WTC11 (cell line): ENCODE results near the gene IGFL4. TPM values are rescaled to one million over a fixed set of nuclear protein-coding genes. Genes with fewer than 3 reads are reported as not detected.

Source experiments
- ATAC-seq: fragments of 200-7000 bp; cut with Tn5 transposase; 2 replicates; pipeline ENCODE4 v1.10.0; 2021; ENCODE audit warnings: mild to moderate bottlenecking, moderate library complexity
- CTCF ChIA-PET: fragments of 300-600 bp; sonication (Branson Sonifier 250); formaldehyde crosslinking; loops from one replicate; lab custom pipeline; 2021; ENCODE audit warnings: antibody characterized with exemption; lab: Charles Lee
- POLR2A ChIA-PET: fragments of 350-600 bp; sonication (Branson Sonifier 250); formaldehyde crosslinking; loops from one replicate; lab custom pipeline; 2021; ENCODE audit warnings: antibody characterized with exemption; lab: Charles Lee
- DNase-seq: peaks from one replicate; pipeline ENCODE4 v3.0.0; 2021; ENCODE audit warnings: low spot score
- H3K27ac Mint-ChIP-seq: 2 replicates; pipeline ENCODE4 v1.8.0; 2021; ENCODE audit warnings: mixed read lengths
- H3K27me3 Mint-ChIP-seq: 2 replicates; pipeline ENCODE4 v1.8.0; 2021; ENCODE audit warnings: low read depth, mild to moderate bottlenecking, moderate library complexity, mixed read lengths
- H3K36me3 Mint-ChIP-seq: 2 replicates; pipeline ENCODE4 v1.8.0; 2021; ENCODE audit warnings: mixed read lengths
- H3K4me1 Mint-ChIP-seq: 2 replicates; pipeline ENCODE4 v1.8.0; 2022; ENCODE audit warnings: mixed read lengths
- H3K4me3 Mint-ChIP-seq: 2 replicates; pipeline ENCODE4 v1.8.0; 2021; ENCODE audit warnings: mild to moderate bottlenecking, moderate library complexity, mixed read lengths
- H3K9me3 Mint-ChIP-seq: 2 replicates; pipeline ENCODE4 v1.8.0; 2021; ENCODE audit warnings: mixed read lengths
- CBFB ChIP-seq: sonication (generic); formaldehyde crosslinking; IDR thresholded peaks from 2 replicates; pipeline ENCODE4 v1.8.1; 2022; ENCODE audit warnings: mild to moderate bottlenecking, low read depth, missing genetic modification reagents
- ELF4 ChIP-seq: sonication (generic); formaldehyde crosslinking; IDR thresholded peaks from 2 replicates; pipeline ENCODE4 v1.8.1; 2022; ENCODE audit warnings: low read depth, mild to moderate bottlenecking, moderate library complexity, missing genetic modification reagents
- ESRRA ChIP-seq: sonication (generic); formaldehyde crosslinking; IDR thresholded peaks from 2 replicates; pipeline ENCODE4 v1.8.1; 2022; ENCODE audit warnings: mild to moderate bottlenecking, missing genetic modification reagents, borderline replicate concordance
- FOXP1 ChIP-seq: sonication (generic); formaldehyde crosslinking; IDR thresholded peaks from 2 replicates; pipeline ENCODE4 v1.8.0; 2022; ENCODE audit warnings: missing genetic modification reagents, mild to moderate bottlenecking, moderate library complexity, borderline replicate concordance
- GABPB1 ChIP-seq: sonication (generic); formaldehyde crosslinking; IDR thresholded peaks from 2 replicates; pipeline ENCODE4 v1.8.1; 2023; ENCODE audit warnings: mild to moderate bottlenecking, missing genetic modification reagents
- IRF2 ChIP-seq: sonication (generic); formaldehyde crosslinking; IDR thresholded peaks from 2 replicates; pipeline ENCODE4 v1.8.0; 2022; ENCODE audit warnings: low read depth, missing genetic modification reagents, borderline replicate concordance
- NR3C1 ChIP-seq: sonication (generic); formaldehyde crosslinking; conservative IDR thresholded peaks from 2 replicates; pipeline ENCODE4 v1.8.1; 2023; ENCODE audit warnings: low read depth, mild to moderate bottlenecking, missing genetic modification reagents
- OVOL2 ChIP-seq: fragments of 250-450 bp; sonication (Bioruptor Pico); IDR thresholded peaks from 2 replicates; pipeline ENCODE4 v1.9.0; 2021; ENCODE audit warnings: mild to moderate bottlenecking, borderline replicate concordance
- TEAD4 ChIP-seq: sonication (generic); formaldehyde crosslinking; IDR thresholded peaks from 2 replicates; pipeline ENCODE4 v1.8.0; 2022; ENCODE audit warnings: mild to moderate bottlenecking, missing genetic modification reagents
- total RNA-seq: library from RNA; stranded (reverse); gene quantifications from 3 replicates; pipeline ENCODE4 v1.2.3, GENCODE V29; 2021
- TF ChIP-seq, protein P1 (sequence below): sonication (generic); formaldehyde crosslinking; IDR thresholded peaks from 2 replicates; pipeline ENCODE4 v1.8.0; 2023; ENCODE audit warnings: missing genetic modification reagents
- TF ChIP-seq, protein P2 (sequence below): sonication (generic); formaldehyde crosslinking; IDR thresholded peaks from 2 replicates; pipeline ENCODE4 v1.8.0; 2023; ENCODE audit warnings: mild to moderate bottlenecking, missing genetic modification reagents
- TF ChIP-seq, protein P3 (sequence below): fragments of 250-450 bp; sonication (Bioruptor Pico); IDR thresholded peaks from 2 replicates; pipeline ENCODE4 v1.8.0; 2021; ENCODE audit warnings: mild to moderate bottlenecking
- TF ChIP-seq, protein P4 (sequence below): sonication (generic); formaldehyde crosslinking; conservative IDR thresholded peaks from 2 replicates; pipeline ENCODE4 v1.8.1; 2022; ENCODE audit warnings: mild to moderate bottlenecking, missing genetic modification reagents
- TF ChIP-seq, protein P5 (sequence below): fragments of 250-450 bp; sonication (Bioruptor Pico); IDR thresholded peaks from 2 replicates; pipeline ENCODE4 v1.9.0; 2021; ENCODE audit warnings: mild to moderate bottlenecking
- TF ChIP-seq, protein P6 (sequence below): sonication (generic); formaldehyde crosslinking; IDR thresholded peaks from 2 replicates; pipeline ENCODE4 v1.8.1; 2023; ENCODE audit warnings: mild to moderate bottlenecking, moderate library complexity, missing genetic modification reagents
- TF ChIP-seq, protein P7 (sequence below): fragments of 250-450 bp; sonication (Bioruptor Pico); conservative IDR thresholded peaks from 2 replicates; pipeline ENCODE4 v1.9.0; 2021; ENCODE audit warnings: mild to moderate bottlenecking

The IGFL4 gene
- total RNA-seq, 1 experiment from 2014 or later: 0.20 TPM

DNA sequence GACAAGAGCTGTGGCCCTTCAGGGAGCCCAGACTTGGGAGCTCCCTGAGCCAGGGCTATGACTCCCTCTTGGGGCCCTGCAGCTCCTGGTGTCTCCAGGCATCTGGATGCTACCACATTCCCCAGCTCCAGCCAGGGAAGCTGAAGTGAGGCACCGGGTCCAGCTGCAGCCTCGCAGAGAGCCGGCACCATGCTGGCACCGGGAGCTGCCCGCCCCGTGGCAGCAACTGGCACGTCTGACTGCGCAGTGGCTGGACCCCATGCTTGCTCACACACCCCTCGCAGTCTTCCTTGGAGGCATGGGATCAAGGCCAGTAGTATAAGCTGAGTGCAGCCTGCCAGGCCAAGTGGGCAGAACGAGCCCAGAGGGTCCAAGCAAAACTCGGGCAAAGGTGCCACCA is 7.4 kb downstream of the IGFL4 start:
- DNase-seq: no peak
- no peak for ATAC-seq
- ChIA-PET CTCF (interaction anchor here (0.6 to 6.4 kb wide), 10 partner anchors 11 to 807 kb away, joined by 3 to 62 read pairs (median 4); no protein-coding TSS in a partner anchor), POLR2A (no interaction called here)
- Mint-ChIP-seq H3K4me1 (peaks cover 7% of the 10 kb centered on the region), H3K9me3 (peaks cover 11% of the 10 kb centered on the region), H3K27me3 (peaks cover 9% of the 10 kb centered on the region), H3K4me3 (no peak overlapping the region), H3K36me3 (peaks cover 3% of the 10 kb centered on the region; the same call in 1 of the 2 replicates), H3K27ac (no peak overlapping the region)
- TF ChIP-seq FOXP1 (CRISPR knock-in tag) (no peak), GABPB1 (no peak), ESRRA (CRISPR knock-in tag) (no peak), TEAD4 (no peak), OVOL2 (CRISPR knock-in tag) (no peak), CBFB (CRISPR knock-in tag) (no peak), NR3C1 (no peak), ELF4 (CRISPR knock-in tag) (no peak), IRF2 (CRISPR knock-in tag) (no peak)
- TF ChIP-seq, protein P1, sequence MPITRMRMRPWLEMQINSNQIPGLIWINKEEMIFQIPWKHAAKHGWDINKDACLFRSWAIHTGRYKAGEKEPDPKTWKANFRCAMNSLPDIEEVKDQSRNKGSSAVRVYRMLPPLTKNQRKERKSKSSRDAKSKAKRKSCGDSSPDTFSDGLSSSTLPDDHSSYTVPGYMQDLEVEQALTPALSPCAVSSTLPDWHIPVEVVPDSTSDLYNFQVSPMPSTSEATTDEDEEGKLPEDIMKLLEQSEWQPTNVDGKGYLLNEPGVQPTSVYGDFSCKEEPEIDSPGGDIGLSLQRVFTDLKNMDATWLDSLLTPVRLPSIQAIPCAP: no peak
- TF ChIP-seq, protein P2, sequence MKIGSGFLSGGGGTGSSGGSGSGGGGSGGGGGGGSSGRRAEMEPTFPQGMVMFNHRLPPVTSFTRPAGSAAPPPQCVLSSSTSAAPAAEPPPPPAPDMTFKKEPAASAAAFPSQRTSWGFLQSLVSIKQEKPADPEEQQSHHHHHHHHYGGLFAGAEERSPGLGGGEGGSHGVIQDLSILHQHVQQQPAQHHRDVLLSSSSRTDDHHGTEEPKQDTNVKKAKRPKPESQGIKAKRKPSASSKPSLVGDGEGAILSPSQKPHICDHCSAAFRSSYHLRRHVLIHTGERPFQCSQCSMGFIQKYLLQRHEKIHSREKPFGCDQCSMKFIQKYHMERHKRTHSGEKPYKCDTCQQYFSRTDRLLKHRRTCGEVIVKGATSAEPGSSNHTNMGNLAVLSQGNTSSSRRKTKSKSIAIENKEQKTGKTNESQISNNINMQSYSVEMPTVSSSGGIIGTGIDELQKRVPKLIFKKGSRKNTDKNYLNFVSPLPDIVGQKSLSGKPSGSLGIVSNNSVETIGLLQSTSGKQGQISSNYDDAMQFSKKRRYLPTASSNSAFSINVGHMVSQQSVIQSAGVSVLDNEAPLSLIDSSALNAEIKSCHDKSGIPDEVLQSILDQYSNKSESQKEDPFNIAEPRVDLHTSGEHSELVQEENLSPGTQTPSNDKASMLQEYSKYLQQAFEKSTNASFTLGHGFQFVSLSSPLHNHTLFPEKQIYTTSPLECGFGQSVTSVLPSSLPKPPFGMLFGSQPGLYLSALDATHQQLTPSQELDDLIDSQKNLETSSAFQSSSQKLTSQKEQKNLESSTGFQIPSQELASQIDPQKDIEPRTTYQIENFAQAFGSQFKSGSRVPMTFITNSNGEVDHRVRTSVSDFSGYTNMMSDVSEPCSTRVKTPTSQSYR (CRISPR knock-in tag): no peak
- TF ChIP-seq, protein P3, sequence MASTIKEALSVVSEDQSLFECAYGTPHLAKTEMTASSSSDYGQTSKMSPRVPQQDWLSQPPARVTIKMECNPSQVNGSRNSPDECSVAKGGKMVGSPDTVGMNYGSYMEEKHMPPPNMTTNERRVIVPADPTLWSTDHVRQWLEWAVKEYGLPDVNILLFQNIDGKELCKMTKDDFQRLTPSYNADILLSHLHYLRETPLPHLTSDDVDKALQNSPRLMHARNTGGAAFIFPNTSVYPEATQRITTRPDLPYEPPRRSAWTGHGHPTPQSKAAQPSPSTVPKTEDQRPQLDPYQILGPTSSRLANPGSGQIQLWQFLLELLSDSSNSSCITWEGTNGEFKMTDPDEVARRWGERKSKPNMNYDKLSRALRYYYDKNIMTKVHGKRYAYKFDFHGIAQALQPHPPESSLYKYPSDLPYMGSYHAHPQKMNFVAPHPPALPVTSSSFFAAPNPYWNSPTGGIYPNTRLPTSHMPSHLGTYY: no peak
- TF ChIP-seq, protein P4, sequence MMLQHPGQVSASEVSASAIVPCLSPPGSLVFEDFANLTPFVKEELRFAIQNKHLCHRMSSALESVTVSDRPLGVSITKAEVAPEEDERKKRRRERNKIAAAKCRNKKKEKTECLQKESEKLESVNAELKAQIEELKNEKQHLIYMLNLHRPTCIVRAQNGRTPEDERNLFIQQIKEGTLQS (CRISPR knock-in tag): no peak
- TF ChIP-seq, protein P5, sequence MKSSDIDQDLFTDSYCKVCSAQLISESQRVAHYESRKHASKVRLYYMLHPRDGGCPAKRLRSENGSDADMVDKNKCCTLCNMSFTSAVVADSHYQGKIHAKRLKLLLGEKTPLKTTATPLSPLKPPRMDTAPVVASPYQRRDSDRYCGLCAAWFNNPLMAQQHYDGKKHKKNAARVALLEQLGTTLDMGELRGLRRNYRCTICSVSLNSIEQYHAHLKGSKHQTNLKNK (CRISPR knock-in tag): no peak
- TF ChIP-seq, protein P6, sequence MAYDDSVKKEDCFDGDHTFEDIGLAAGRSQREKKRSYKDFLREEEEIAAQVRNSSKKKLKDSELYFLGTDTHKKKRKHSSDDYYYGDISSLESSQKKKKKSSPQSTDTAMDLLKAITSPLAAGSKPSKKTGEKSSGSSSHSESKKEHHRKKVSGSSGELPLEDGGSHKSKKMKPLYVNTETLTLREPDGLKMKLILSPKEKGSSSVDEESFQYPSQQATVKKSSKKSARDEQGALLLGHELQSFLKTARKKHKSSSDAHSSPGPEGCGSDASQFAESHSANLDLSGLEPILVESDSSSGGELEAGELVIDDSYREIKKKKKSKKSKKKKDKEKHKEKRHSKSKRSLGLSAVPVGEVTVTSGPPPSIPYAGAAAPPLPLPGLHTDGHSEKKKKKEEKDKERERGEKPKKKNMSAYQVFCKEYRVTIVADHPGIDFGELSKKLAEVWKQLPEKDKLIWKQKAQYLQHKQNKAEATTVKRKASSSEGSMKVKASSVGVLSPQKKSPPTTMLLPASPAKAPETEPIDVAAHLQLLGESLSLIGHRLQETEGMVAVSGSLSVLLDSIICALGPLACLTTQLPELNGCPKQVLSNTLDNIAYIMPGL (CRISPR knock-in tag): no peak
- TF ChIP-seq, protein P7, sequence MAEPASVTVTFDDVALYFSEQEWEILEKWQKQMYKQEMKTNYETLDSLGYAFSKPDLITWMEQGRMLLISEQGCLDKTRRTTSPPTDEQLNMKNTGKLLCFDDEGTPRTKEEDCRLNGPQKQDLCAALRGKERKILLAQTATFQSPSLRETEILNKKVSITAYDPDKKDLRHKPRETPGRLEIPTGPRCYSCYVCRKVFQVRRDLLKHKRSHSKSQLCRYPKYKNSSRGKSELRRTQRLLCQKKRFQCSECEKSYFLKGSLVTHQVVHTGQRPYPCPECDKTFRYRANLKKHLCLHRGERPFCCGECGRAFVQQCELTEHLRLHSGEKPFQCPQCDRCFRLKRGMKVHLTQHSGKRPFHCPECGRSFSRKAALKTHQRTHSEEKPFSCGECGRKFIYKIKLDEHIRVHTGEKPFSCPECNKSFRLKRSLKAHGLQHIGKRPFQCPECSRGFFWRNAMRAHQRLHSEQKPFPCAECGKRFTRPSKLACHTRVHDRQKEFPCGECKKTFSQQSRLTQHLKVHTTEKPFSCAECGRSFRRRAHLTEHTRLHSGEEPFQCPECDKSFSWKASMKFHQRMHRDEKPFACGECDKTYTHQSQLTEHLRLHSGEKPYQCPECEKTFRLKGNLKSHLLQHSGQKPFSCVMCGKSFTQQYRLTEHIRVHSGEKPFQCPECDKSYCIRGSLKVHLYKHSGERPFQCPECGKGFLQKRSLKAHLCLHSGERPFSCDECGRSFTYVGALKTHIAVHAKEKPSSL (CRISPR knock-in tag): no peak
